AG10803 (cell line): ENCODE results near the gene KCNQ1.
A peak's percentile ranks its signal among the peaks of the same experiment; 100 is the strongest.

Source experiments
- DNase-seq: peaks from one replicate; pipeline ENCODE4 v3.0.0; 2010; ENCODE audit warnings: low read depth
- H3K4me3 ChIP-seq: 2 replicates; pipeline ENCODE4 v1.5.1; 2011; ENCODE audit warnings: mild to moderate bottlenecking, low read length, control low read depth
- CTCF ChIP-seq: conservative IDR thresholded peaks from 2 replicates; pipeline ENCODE4 v1.5.1; 2011; ENCODE audit warnings: mild to moderate bottlenecking, low read length, control low read depth, inconsistent platforms

Gene KCNQ1

GRCh38 chr11:2752923-2753322 is 308.1 kb downstream of the KCNQ1 start:
- peak; percentile 11 for DNase-seq
- no peak for TF ChIP-seq CTCF
- no peak overlapping the region for H3K4me3 ChIP-seq

GRCh38 chr11:2754008-2754407 is 309.2 kb downstream of the KCNQ1 start:
- H3K4me3 ChIP-seq, result no peak overlapping the region
- no peak for DNase-seq
- TF ChIP-seq CTCF, result no peak

- H3K4me3 ChIP-seq, result no peak overlapping the region
- DNase-seq, result no peak
- no peak for TF ChIP-seq CTCF
Measured at GRCh38 chr11:2755071-2755470, 310.3 kb downstream of the KCNQ1 start.

- TF ChIP-seq CTCF, result no peak
- no peak for DNase-seq
- no peak overlapping the region for H3K4me3 ChIP-seq
Measured at GRCh38 chr11:2758751-2759150, 313.9 kb downstream of the KCNQ1 start.

GRCh38 chr11:2759228-2760195 is 314.7 kb downstream of the KCNQ1 start:
- TF ChIP-seq CTCF, result no peak
- no peak overlapping the region for H3K4me3 ChIP-seq
- no peak for DNase-seq

GRCh38 chr11:2760196-2760871 is 315.5 kb downstream of the KCNQ1 start:
- H3K4me3 ChIP-seq, result no peak overlapping the region
- TF ChIP-seq CTCF, result no peak
- DNase-seq, result no peak
